Posterior vena cava (tissue), 2 donors: ENCODE results near the gene CROCC2. TPM values are rescaled to one million over a fixed set of nuclear protein-coding genes. Genes with fewer than 3 reads are reported as not detected.

ENCODE experiments used
- DNase-seq: peaks from one replicate; pipeline ENCODE4 v3.0.0-alpha.2; 2020; ENCODE audit warnings: low spot score
- intact Hi-C, 2 donors: fragments of 100-400 bp; cut with DNase I; formaldehyde crosslinking; loops; one replicate each; pipeline versions ENCODE4 v1.14.1 to v1.14.2; 2022 to 2023
- total RNA-seq, 2 donors: library from RNA; stranded (reverse); fragmentation: NEBNext Ultra II Directional; extraction: Animal tissue kit (Norgen Biotek cat#: 25700); gene quantifications; one replicate each; pipeline ENCODE4 v1.2.1, GENCODE V29; 2021
- donor health status: DM: yes; HTN: yes; CAD: no.
- donor health status: DM: yes; HTN: yes; CAD: no.

CROCC2 gene
- total RNA-seq, 2 donors from 2014 or later, result 0.09 TPM; not detected in 1

- intact Hi-C loops, result no loop called here
- DNase-seq, result no peak
Observed at GRCh38 chr2:240990266-240990529, 84.1 kb downstream of the CROCC2 start.

GRCh38 chr2:240990726-240991377 lies 84.7 kb downstream of the CROCC2 start:
- no peak for DNase-seq
- intact Hi-C loops, result no loop called here

GRCh38 chr2:240991378-240992263 lies 85.5 kb downstream of the CROCC2 start:
- peak; percentile 96 for DNase-seq
- intact Hi-C loops, result no loop called here

- intact Hi-C loops, result no loop called here
- peak; percentile 72 for DNase-seq
Observed at GRCh38 chr2:240992572-240993291, 86.6 kb downstream of the CROCC2 start.

- peak; percentile 76 for DNase-seq
- intact Hi-C loops, result no loop called here
Observed at GRCh38 chr2:240993446-240994170, 87.5 kb downstream of the CROCC2 start.

- intact Hi-C loops, result no loop called here
- DNase-seq, result peak; percentile 77
Observed at GRCh38 chr2:240994171-240994896, 88.2 kb downstream of the CROCC2 start.

- intact Hi-C loops, result no loop called here
- DNase-seq, result peak; percentile 74
Observed at GRCh38 chr2:240995041-240996021, 89.2 kb downstream of the CROCC2 start.

- intact Hi-C loops, result no loop called here
- peak; percentile 78 for DNase-seq
Observed at GRCh38 chr2:240996161-240996833, 90.2 kb downstream of the CROCC2 start.

GRCh38 chr2:240996834-240997140 lies 90.7 kb downstream of the CROCC2 start:
- no peak for DNase-seq
- intact Hi-C loops, result no loop called here

- peak; percentile 61 for DNase-seq
- intact Hi-C loops, result no loop called here
Observed at GRCh38 chr2:240997141-240997855, 91.2 kb downstream of the CROCC2 start.

GRCh38 chr2:240997856-240998705 lies 91.9 kb downstream of the CROCC2 start, which contains the start of gene SNED1:
TSS of gene SNED1 (plus strand) at chr2:240998618. CDS start at chr2:240998838, 220 bp downstream.
- intact Hi-C loops, result no loop called here
- peak; percentile 96 for DNase-seq

GRCh38 chr2:240998706-240998994 lies 92.5 kb downstream of the CROCC2 start:
- intact Hi-C loops, result no loop called here
- no peak for DNase-seq

GRCh38 chr2:240998995-240999791 lies 93.1 kb downstream of the CROCC2 start:
- intact Hi-C loops, result no loop called here
- peak; percentile 81 for DNase-seq

GRCh38 chr2:240999873-241000541 lies 93.9 kb downstream of the CROCC2 start:
- peak; percentile 66 for DNase-seq
- intact Hi-C loops, result loop anchor here in 1 of 2 donors (5.0 kb wide), 1 partner anchor 83 kb away; no protein-coding TSS in a partner anchor
